Stimulated activated CD4-positive, alpha-beta T cell treated with anti-CD3 and anti-CD28 coated beads, Interleukin-2, amount 100 ng/mL, for 24 hours (primary cell): ENCODE measurements around the gene ZMYM2.
A peak's percentile ranks its signal among the peaks of the same experiment; 100 is the strongest.
"Not testable (repeated sequence)": the region's sequence is repeated elsewhere in the genome, so short reads cannot be mapped to it uniquely, and the experiment has no call there.

ENCODE experiments used
- DNase-seq, 2 donors: peaks; one replicate each; pipeline ENCODE4 v3.0.0-alpha.2; 2020

Gene ZMYM2

DNA sequence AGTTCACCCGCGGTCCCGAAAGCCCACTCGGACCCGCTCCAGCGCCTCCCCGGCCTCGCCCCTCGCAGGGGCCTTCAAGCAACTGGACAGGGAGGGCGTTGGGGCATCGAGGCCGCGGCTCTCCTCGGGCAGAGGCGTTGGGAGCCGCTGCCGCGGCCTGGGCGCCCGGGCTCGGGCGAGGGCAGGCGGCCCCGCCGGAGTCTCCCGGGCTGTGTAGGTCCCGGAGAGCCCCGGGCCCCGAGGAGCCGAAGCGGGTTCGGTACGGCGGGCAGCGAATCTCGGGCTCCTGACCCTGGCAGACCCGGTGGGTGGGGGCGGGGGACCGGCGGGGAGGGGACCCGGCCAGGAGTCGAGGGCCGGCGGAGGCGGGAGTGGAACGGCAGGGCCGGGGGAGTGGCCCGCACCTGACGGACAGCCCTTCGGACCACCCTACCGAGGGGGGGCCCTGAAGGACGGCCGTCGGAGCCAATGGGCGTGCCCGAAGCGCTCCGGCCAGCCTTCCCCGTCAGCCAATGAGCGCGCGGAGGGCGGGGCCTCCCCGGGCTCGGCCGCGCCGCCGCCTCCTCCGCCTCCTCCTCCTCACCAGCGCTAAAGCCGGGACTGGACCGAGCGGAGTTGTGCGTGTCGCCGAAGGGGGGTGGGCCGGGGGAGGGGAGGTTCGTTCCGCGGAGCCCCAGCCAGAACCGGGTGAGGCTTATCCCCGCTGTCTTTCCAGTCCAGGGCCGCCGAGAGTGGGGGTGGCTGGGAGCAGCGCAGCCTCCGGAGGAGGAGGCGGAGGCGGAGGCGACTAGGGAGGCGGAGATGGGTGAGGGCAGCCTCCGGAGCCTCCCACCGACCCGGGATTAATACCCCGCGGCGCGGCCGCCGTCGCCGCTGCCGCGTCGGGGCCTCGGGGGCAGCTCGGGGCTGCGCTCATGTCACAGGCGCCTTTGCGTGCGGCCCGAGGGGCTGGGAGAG lies at the start of gene ZMYM2:
Gene ZMYM2 (plus strand): TSS at position 573 of the 957 bp plus-strand sequence. CDS start 34,346 bp downstream, outside the sequence.
- DNase-seq: peak; percentile 98 to 99

DNA sequence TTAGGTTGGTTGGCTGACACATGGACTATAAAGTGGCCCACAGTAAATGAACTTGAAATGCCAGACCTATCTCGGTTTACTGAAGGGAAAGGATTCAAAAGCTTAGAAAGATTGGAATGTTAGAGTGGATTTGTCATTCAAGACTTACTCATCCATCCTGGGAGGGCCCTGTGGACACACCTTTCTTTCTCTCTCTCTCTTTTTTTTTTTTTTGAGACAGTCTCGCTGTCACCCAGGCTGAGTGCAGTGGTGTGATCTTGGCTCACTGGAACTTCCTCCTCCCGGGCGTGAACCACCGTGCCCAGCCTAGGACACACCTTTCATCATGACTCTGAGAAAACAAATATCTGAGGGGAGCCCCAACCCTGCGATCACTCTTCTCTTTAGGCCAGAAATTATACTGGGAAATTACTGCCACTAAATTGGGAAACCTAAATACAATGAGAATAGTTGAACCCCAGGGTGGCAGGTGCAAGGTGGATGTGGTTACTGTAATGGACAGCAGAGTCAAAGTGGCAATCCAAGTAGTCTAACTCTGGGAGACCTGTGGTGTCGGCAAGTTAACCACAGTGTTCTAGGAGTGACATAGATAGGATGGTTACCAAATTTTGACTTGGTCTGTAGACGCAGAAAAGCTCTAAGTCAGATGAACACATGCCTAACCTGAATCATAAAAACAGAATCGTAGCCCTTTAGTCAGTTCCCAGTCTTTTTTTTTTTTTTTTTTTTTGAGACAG lies 48.0 kb upstream of the ZMYM2 start:
- no peak for DNase-seq

DNA sequence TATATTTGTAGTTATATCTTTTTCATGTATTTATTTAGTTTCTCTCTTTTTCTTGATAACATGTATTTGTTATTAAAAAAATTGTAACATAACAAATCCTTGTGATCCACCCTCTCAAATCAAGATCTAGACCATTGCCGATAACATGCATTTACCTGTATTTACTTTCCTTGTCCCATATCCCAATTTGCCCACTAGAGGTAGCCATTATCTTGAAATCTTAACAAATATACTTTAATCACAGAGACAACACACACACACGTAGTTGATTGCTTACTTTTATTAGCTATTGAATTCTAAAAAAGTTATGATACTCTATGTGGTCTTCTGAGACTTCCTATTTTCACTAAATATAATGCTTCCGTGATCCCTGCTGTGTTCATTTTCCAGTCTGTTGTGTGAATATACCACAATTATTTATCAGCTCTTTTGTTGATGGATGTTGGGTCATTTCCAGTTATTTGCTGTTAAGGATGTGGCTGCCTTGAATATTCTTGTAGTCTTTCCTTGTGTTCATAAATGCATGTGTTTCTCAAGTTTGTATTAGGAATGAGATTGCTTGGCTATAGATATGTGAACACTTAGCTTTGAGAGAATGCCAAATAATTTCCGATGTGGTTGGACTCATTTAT lies 31.3 kb upstream of the ZMYM2 start:
- no peak for DNase-seq

DNA sequence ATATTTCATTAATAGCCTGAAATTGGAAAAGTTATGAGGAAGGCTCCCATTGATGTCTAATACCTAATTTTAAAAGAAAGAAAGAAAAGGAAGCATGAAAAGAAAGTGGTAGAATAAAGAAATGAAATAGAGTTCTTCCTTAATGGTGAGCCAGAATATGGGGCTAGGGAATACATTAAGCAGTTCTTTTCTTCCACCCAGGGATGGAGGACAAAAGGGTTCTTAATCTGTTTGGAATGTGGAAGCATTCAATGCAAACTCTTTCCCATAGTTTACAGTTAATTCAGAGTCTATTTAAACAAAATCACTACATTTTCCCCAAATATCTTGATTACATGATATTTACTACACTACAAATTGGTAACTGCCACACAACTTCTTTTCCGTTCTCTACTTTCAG lies 18.4 kb upstream of the ZMYM2 start:
- DNase-seq: no peak

DNA sequence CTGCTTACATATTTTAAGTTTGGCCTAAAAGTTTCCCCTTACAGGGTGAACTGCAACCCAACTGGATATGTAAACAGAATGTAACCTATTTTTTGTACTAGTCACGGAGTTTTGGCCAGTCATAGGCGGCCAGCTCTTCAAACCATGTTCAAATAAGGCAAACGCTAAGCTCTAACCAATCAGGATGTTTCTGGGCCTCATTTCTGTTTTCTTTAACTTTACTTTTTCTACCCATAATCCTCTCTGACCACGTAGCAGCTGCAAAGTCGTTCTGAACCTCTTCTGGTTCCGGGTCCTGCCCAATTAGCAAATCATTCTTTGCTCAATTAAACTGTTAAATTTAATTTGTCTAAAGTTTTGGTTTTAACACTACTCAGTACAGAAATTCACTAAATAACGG lies 8.2 kb upstream of the ZMYM2 start:
- no peak for DNase-seq

DNA sequence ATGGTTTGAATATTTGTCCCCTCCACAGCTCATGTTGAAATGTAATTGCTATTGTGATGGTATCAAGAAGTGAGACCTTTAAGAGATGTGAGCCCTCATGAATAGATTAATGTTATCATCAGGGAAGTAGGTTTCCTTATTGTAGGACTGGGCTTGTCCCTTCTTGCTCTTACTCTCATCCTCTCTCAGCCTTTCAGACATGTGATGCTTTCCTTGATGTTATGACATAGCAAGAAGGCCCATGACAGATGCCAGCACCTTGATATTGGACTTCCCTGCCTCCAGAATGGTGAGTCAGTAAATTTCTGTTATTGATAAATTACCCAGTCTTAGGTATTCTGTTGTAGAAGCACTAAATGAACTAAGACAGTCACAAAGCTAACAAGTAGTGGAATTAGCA lies 5.7 kb upstream of the ZMYM2 start:
- DNase-seq: no peak

DNA sequence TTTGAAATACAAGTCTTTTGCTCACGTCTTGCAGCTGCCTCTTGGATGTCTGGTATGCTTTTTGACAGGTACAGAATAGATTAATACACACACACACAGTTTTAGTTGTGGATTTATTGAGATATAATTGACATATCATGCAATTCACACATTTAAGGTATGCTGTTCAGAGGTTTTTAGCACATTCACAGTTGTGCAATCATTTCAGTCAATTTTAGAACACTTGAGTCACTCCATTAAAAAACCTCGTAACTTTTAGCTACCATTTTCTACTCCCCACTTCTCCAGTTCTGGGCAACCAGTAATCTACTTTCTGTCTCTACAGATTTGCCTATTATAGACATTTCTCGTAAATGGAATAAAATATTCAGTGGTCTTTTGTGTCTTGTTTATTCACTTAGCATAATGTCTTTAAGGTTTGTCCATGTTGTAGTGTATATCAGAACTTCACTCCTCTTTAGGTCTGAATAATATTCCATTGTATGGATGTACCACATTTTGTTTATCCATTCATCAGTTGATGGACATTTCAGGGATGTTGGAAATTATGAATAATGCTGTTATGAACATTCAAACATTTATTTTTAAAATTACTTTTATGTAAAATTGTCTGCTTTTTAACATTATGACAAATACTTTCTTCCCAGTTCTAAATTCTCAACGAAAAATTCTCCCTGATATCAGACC lies 2.5 kb upstream of the ZMYM2 start:
- DNase-seq: no peak

DNA sequence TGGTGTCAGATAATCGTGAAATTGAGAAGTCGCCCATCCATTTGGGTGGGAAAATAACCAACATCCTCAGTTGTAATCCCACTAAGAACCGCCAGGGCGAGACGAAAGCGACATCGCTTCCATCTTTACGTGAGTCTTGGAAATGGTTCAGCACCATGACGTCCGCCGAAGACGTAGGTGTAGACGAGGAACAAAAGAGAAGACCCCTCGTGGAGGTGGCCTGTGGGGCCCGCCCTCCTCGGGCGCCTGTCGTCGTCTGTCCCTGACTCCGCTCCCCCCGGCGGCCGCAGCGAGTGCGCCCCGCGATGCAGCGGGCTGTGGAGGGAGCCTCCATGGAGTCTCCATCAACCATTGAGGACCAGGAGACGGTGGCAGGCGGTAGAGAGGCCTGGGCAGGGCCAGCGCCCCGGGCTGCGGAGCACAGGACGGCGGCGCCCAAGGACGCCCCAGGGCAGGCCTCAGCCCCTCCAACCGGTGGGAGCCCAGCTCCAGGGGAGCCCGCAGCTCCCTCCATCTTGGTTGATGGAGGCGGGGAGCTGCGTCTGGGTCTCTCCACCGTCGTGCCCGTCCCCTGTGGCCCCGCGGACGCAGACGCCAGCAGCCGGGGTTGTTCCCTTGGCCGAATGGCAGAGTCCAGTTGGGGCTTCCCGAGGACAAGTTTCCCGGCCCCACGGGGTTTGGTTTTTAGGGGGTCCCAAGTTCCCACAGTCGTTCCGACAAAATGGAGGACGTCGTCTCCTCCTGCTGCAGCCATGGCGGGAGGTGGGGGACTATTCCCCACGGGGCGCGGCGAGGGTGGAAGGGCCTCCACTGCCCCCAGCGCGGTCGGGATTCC lies 990 bp upstream of the ZMYM2 start:
- peak; percentile 80 to 85 for DNase-seq

DNA sequence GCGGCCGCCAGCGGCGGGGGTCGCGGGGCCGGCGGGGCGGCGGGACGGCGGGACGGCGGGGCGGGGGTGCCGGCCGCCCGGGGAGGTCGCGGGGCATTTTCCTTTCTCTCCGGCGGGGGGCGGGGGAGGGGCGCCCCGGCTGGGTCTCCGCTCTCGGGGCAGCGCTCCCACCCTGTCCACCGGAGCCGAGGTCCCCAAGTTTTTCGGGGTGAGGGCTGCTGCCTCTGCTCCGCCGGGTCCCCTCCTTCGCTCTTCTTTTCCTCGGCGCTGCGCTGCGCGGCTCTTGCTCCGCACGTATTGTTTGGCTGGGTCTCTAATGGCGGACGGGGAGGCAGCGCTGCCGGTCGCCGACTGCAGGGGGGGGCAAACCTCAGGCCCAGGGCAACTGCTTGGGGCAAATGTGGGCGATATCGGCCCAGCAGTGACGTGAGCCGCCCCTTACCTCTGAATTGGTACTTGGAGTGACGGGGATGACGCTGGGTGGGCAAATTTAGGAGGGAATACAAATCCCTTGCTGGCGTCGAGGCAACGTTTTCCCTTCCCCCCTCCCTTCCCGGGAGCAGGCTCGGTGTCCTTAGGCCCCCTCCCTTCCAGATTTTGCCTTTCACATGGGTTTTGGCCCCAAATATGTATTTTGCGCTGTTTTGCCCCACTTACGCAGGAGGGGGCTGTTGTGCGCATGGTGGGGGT lies 759 bp downstream of the ZMYM2 start:
- peak; percentile 73 for DNase-seq

DNA sequence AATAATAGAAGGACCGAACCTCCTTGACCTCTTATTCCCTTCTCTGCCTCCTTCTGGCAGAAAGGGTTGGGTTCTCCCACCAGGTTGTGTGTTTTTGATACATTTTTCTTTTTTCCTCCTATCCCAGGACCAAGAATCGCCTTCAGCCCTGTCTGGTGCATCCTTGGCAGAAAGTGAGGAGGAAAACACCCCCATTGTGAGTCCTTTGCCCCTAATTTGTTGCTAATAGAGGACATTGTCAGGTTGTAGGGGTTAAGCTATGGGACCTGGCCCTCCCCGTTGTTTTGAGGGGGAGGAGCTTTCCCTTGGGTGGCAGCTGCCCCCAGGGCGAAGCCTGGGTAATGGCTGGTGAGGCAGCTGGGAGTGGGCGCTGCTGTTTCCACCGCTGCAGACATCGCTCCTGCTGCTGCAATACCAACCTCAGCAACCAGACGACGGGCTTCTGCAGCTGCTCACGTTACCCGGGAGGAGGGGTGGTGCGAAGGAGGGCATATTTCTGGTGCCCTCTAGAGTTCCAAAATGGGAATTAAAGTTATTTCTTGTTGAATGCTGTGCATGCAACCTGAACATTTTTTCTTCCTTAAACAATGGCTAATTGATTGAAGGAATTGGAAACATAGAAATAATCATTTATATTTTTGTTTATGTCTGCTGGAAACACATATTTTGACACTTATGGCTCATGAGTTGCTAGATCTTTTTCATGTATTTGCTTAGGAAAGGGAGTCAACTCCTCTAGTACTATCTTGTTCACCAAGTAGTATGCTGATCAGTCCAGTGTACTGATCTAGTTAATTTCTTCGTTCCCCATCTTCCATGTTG lies 1.5 kb downstream of the ZMYM2 start:
- peak; percentile 83 to 87 for DNase-seq

DNA sequence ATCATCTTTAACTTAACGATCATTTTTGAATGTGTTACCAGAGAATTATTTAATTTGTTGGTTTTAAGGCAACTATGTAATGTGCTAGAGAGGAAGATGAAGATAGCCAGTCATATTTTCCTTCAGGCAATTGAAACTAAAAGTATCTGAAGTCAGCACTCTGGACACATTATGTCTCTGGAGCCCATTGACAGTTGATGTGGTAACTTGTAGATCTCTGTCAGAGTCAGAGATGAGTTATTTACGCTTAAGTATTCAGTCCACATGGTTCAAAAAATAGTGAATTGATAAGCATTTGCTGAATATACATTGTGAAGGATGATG lies 2.1 kb downstream of the ZMYM2 start:
- no peak for DNase-seq

DNA sequence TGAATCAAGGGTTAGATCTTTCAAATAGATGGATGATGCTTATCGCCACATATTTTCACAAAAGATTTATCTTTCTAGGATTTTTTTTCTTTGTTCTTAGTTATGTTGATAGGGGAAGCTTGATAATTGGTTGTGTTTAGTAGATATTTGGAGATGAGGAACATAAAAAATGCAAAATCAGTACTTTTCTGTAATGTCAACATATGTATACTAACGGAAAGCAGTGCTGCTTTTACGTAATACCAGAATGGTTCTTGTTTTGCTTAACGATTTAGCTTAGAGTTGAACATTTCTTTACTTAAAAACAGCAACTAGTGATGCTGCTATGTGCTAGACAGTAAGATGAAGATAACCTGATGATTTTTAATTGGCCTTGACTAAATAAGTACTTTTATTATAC lies 3.0 kb downstream of the ZMYM2 start:
- DNase-seq: no peak

DNA sequence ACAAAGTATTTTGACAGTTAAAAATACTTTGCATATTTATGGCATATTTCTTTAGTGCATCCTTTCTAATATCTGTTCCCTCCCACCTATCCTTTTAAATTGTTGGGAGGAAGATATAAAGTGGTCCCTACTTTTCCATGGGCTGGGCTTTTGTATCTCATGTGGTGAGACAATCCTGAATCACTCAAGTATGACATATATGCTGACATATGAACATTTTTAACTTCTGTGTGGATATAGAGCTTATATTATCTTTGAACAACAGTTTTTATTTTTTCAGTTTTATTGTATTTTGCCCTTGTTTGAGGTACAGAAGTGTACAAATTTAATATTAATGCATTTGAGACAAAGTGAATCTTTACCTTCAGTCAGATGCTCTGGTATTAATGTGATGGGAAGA lies 3.4 kb downstream of the ZMYM2 start:
- DNase-seq: no peak

DNA sequence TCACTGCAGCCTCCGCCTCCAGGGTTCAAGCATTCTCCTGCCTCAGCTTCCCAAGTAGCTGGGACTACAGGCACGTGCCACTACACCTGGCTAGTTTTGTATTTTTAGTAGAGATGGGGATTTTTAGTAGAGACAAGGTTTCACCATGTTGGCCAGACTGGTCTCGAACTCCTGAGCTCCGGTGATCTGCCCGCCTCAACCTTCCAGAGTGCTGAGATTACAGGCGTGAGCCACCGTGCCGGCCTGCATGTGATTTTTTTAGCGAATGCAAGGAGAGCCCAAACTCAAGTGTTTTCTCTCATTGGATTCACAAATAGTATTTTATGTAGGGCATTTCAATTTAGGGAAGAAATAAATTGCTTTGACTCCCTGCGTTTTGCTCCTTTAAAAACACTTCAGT lies 4.4 kb downstream of the ZMYM2 start:
- no peak for DNase-seq

DNA sequence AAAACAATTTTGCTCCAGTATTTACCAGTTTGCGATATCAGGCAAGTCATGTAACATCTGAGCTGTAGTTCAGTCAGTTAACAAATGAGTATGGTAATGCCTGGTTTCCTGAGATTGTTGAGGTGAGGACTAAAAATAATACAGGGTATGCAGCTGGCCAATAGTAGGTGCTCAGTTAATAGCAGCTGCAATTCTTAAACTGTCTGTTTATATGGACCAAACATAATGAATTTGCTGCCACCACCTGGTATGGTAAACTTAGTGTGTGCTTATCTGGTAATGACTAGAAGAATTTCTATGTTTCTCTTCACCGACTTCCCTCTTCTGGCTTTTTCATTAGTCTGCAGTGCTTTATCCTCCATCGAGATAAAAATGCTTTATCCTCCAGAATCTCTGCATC lies 9.1 kb downstream of the ZMYM2 start:
- DNase-seq: no peak

DNA sequence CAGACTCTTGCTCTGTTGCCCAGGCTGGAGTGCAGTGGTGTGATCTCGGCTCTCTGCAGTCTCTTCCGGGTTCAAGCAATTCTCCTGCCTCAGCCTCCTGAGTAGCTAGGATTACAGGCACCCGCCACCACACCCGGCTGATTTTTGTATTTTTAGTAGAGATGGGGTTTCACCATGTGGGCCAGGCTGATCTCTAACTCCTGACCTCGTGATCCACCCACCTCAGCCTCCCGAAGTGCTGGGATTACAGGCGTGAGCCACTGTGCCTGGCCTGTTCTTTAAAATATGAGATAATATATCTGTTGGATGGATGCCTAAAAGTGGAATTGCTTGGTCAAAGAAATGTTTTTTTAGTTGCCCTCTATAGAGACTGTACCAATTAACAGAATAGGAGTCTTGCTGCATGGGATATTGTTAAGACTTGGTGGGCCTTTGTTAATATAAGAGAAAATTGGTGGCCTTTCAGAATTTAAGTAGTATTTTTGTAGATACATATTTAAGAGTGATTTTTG lies 16.0 kb downstream of the ZMYM2 start:
- DNase-seq: not testable (repeated sequence)

DNA sequence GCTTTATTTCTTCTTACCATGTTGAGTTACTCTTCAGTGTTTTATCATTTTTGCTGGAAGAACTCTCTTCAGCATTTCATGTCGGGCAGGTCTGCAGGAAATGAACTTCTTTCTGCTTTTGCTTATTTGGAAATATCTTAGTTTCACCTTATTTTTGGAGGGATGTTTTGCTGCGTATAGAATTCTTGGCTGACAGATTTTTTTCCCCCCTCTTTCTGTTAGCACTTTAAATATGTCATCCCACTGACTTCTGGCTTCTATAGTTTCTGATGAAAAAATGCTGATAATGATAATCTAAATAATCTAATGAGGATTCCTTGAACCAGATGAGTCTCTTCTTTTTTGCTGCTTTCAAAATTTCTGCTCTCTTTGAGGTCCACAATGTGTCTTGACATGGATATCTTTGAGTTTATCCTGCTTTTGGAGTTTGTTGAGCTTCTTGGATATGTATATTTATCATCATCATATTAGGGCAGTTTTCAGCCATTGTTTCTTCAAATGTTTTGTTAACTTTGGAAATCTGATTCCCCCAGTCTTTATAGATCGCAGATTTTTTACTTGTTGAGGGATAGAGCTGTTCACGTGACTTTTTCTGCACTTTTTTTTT lies 20.4 kb downstream of the ZMYM2 start:
- DNase-seq: no peak

DNA sequence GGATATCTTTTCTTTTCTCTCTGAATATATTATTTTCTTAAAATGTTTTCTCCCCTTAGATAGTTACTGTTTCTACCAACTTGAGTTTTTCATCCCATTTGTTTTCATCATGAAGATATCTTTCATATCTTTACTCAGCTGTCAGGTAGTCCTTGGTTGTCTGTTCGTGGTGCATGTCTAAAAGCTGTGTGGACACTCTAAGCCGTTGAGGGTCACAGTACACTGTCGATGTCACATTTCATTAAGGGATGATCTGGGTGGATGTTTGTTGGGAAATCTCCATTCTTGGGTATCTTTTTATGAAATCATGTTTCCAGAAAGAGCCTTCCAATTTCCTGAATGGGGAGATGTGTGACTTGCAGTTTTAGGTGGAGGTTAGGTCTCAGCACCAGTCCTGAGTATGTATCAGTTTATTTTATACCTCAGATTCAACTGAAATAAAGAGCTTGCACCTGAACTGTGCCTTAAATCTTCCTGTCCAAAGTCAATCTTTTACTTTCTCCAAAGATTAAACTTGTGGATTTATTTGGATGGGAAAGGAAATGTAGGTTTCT lies 23.2 kb downstream of the ZMYM2 start:
- DNase-seq: no peak

DNA sequence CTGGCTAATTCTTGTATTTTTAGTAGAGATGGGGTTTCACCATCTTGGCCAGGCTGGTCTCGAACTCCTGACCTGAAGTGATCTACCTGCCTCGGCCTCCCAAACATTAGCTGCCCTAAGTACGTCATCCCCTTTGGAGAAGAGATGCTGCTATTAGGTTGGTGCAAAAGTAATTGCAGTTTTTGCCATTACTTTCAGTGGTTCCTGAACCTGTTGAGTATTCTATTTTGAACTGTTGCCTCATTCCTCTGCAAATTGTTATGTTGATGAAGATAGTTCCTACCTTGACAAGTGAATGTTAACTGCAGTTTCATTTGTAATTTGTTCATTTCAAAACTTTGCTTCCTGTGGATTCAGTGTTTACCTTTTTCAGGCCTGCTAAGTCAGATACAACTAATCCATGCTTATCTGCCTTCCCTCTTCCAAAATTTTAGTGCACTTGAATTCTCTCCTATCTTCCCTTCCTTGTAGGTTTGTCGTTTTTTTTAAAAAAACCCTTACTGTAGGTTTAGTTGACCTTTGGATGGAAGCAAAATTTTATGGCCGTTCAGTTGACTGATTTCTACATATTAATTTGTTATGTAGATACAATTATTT lies 24.0 kb downstream of the ZMYM2 start:
- no peak for DNase-seq
